Activated T-helper 1 cell treated with Interleukin-2 at 50 U/mL for 16 hours (primary cell): Measurements from ENCODE around the gene ATAD1.
"Not testable (repeated sequence)": the region's sequence is repeated elsewhere in the genome, so short reads cannot be mapped to it uniquely, and the experiment has no call there.

Source experiments
- DNase-seq: peaks from one replicate; pipeline ENCODE4 v3.0.0-alpha.2; 2020; ENCODE audit warnings: low read depth

ATAD1 gene

GRCh38 chr10:87817609-87818504 lies at the start of gene ATAD1:
Gene ATAD1, minus strand, starts transcription at chr10:87818226. Its CDS starts 3,627 bp downstream, at chr10:87814599.
- peak; percentile 85 for DNase-seq

- no peak for DNase-seq
These were observed 49.4 kb upstream of the ATAD1 start for GRCh38 chr10:87867453-87867852.

GRCh38 chr10:87866412-87866974 lies 48.5 kb upstream of the ATAD1 start:
- DNase-seq, result no peak

GRCh38 chr10:87865241-87865881 lies 47.3 kb upstream of the ATAD1 start:
- no peak for DNase-seq

- DNase-seq, result no peak
These were observed 46.6 kb upstream of the ATAD1 start for GRCh38 chr10:87864496-87865059.

- DNase-seq, result peak; percentile 9
These were observed 46.0 kb upstream of the ATAD1 start for GRCh38 chr10:87863951-87864495.

- peak; percentile 70 for DNase-seq
These were observed 45.3 kb upstream of the ATAD1 start, which contains the start of the genes KLLN and PTEN for GRCh38 chr10:87863053-87863943. Gene KLLN, minus strand, starts transcription at chr10:87863533. Its CDS starts 1,046 bp downstream, at chr10:87862487. Gene PTEN, plus strand, starts transcription at chr10:87863625. Its CDS starts 845 bp downstream, at chr10:87864470.

GRCh38 chr10:87862679-87863052 lies 44.6 kb upstream of the ATAD1 start:
- peak; percentile 58 for DNase-seq

GRCh38 chr10:87861953-87862678 lies 44.1 kb upstream of the ATAD1 start:
- peak; percentile 87 for DNase-seq

- DNase-seq, result peak; percentile 1
These were observed 43.5 kb upstream of the ATAD1 start for GRCh38 chr10:87861566-87861952.

- DNase-seq, result no peak
These were observed 42.9 kb upstream of the ATAD1 start for GRCh38 chr10:87860816-87861403.

- DNase-seq, result peak; percentile 5
These were observed 42.2 kb upstream of the ATAD1 start for GRCh38 chr10:87860156-87860795.

GRCh38 chr10:87855665-87856064 lies 37.6 kb upstream of the ATAD1 start:
- not testable (repeated sequence) for DNase-seq

- not testable (repeated sequence) for DNase-seq
These were observed 37.2 kb upstream of the ATAD1 start for GRCh38 chr10:87855247-87855646.

GRCh38 chr10:87852089-87852488 lies 34.1 kb upstream of the ATAD1 start:
- no peak for DNase-seq

- DNase-seq, result peak; percentile 7
These were observed 32.7 kb upstream of the ATAD1 start for GRCh38 chr10:87850742-87851205.

- no peak for DNase-seq
These were observed 31.0 kb upstream of the ATAD1 start for GRCh38 chr10:87849001-87849400.

GRCh38 chr10:87847550-87847949 lies 29.5 kb upstream of the ATAD1 start:
- DNase-seq, result no peak

- DNase-seq, result not testable (repeated sequence)
These were observed 28.7 kb upstream of the ATAD1 start for GRCh38 chr10:87846711-87847110.
